SK-N-SH (cell line): ENCODE measurements around the gene EIF4G2. TPM values are rescaled to one million over a fixed set of nuclear protein-coding genes. Genes with fewer than 3 reads are reported as not detected.

Source experiments
- CTCF ChIA-PET: fragments of 300-600, 350-600 bp; formaldehyde crosslinking; extraction: SDS; loops from one replicate; lab custom pipeline; 2021; lab: Yijun Ruan, JAX
- POLR2A ChIA-PET: fragments of 350-600 bp; sonication (Branson Sonifier 250); formaldehyde crosslinking; extraction: SDS; loops from one replicate; lab custom pipeline; 2020; ENCODE audit warnings: antibody characterized with exemption, inconsistent platforms; lab: Yijun Ruan, JAX
- DNase-seq: peaks from one replicate; pipeline ENCODE4 v3.0.0; 2012
- H2AFZ ChIP-seq: fragments of 200-600 bp; sonication (generic); 2 replicates; pipeline ENCODE4 v1.8.1; 2016; ENCODE audit warnings: antibody characterized with exemption, mild to moderate bottlenecking, low read depth
- H3F3A ChIP-seq: fragments of 200-600 bp; sonication (generic); replicated peaks from 2 replicates; pipeline ENCODE3; 2016; ENCODE audit warnings: antibody characterized with exemption, mild to moderate bottlenecking; ENCODE audit not compliant: insufficient read depth
- H3K27ac ChIP-seq, 2 experiments: fragments of 200-500 bp in 1 of 2; fragments of 200-600 bp in 1 of 2; sonication (Bioruptor generic) in 1 of 2; sonication (generic), shearing (Covaris generic) in 1 of 2; 2 replicates each; pipeline versions ENCODE4 v1.5.1 to v1.6.1; 2014 to 2016; ENCODE audit warnings: low read depth in 2 of 2, inconsistent platforms in 1 of 2, low read length in 1 of 2, mild to moderate bottlenecking in 1 of 2, mixed read lengths in 1 of 2
- H3K27me3 ChIP-seq: fragments of 200-600 bp; sonication (generic), shearing (Covaris generic); 2 replicates; pipeline ENCODE4 v1.6.1; 2016; ENCODE audit warnings: mixed run types; ENCODE audit not compliant: insufficient read depth
- H3K36me3 ChIP-seq, 2 experiments: fragments of 200-500 bp in 1 of 2; fragments of 200-600 bp in 1 of 2; sonication (Bioruptor generic) in 1 of 2; sonication (generic) in 1 of 2; replicated peaks in 1 of 2; 2 replicates each; pipeline versions ENCODE3 to v1.5.1; 2014 to 2016; ENCODE audit warnings: low read length in 1 of 2, mild to moderate bottlenecking in 1 of 2; ENCODE audit not compliant: insufficient read depth in 2 of 2, control insufficient read depth in 1 of 2
- H3K4me1 ChIP-seq, 2 experiments: fragments of 200-500 bp in 1 of 2; fragments of 200-600 bp in 1 of 2; sonication (Bioruptor generic) in 1 of 2; sonication (generic), shearing (Covaris generic) in 1 of 2; 2 replicates each; pipeline versions ENCODE4 v1.5.1 to v1.6.1; 2014 to 2016; ENCODE audit warnings: low read depth in 1 of 2, low read length in 1 of 2, mixed run types in 1 of 2; ENCODE audit not compliant: insufficient read depth in 2 of 2, control insufficient read depth in 1 of 2
- H3K4me2 ChIP-seq: fragments of 200-600 bp; sonication (generic), shearing (Covaris generic); 2 replicates; pipeline ENCODE4 v1.6.1; 2017; ENCODE audit warnings: mixed run types
- H3K4me3 ChIP-seq, 2 experiments: fragments of 200-500 bp in 1 of 2; fragments of 200-600 bp in 1 of 2; sonication (Bioruptor generic) in 1 of 2; sonication (generic), shearing (Covaris generic) in 1 of 2; 2 replicates each; pipeline versions ENCODE4 v1.5.1 to v1.8.1; 2014 to 2016; ENCODE audit warnings: low read depth in 2 of 2, inconsistent platforms in 1 of 2, low read length in 1 of 2, mild to moderate bottlenecking in 1 of 2, mixed read lengths in 1 of 2, moderate library complexity in 1 of 2
- H3K79me2 ChIP-seq: fragments of 200-600 bp; sonication (generic); 2 replicates; pipeline ENCODE4 v1.8.1; 2017; ENCODE audit warnings: mild to moderate bottlenecking; ENCODE audit not compliant: insufficient read depth
- H3K9ac ChIP-seq: fragments of 200-600 bp; sonication (generic); 2 replicates; pipeline ENCODE4 v1.6.1; 2017; ENCODE audit warnings: mixed run types
- H3K9me2 ChIP-seq: fragments of 200-600 bp; sonication (generic); 2 replicates; pipeline ENCODE4 v1.6.1; 2017; ENCODE audit warnings: mixed run types
- H3K9me3 ChIP-seq: fragments of 200-600 bp; sonication (generic); 2 replicates; pipeline ENCODE4 v1.6.1; 2017; ENCODE audit warnings: mixed run types, mild to moderate bottlenecking, moderate library complexity
- H4K20me1 ChIP-seq: fragments of 200-600 bp; sonication (generic); 2 replicates; pipeline ENCODE4 v1.6.1; 2017; ENCODE audit warnings: mild to moderate bottlenecking, mixed run types; ENCODE audit not compliant: insufficient read depth
- CHD2 ChIP-seq: fragments of 150-350 bp; IDR thresholded peaks from 2 replicates; pipeline ENCODE4 v1.6.1; 2018; ENCODE audit warnings: low read length; ENCODE audit not compliant: partially characterized antibody
- CTCF ChIP-seq: fragments of 200-600 bp; sonication (generic); IDR thresholded peaks from 2 replicates; pipeline ENCODE4 v1.6.1; 2017; ENCODE audit warnings: antibody characterized with exemption, mild to moderate bottlenecking, moderate library complexity
- ELF1 ChIP-seq: IDR thresholded peaks from 2 replicates; pipeline ENCODE4 v1.4.0; 2012
- EZH2phosphoT487 ChIP-seq: fragments of 200-600 bp; sonication (generic); IDR thresholded peaks from 2 replicates; pipeline ENCODE4 v1.6.1; 2017; ENCODE audit warnings: low read depth, mixed run types, mild to moderate bottlenecking, antibody characterized with exemption, moderate library complexity, borderline replicate concordance
- FOXM1 ChIP-seq: IDR thresholded peaks from 2 replicates; pipeline ENCODE4 v1.4.0; 2012; ENCODE audit warnings: low read depth, mild to moderate bottlenecking
- GATA2 ChIP-seq: sonication (generic); formaldehyde crosslinking; IDR thresholded peaks from 2 replicates; pipeline ENCODE4 v1.5.0; 2020; ENCODE audit warnings: mild to moderate bottlenecking, missing genetic modification reagents
- JUND ChIP-seq: IDR thresholded peaks from 2 replicates; pipeline ENCODE4 v1.4.0; 2012
- MEF2A ChIP-seq: IDR thresholded peaks from 2 replicates; pipeline ENCODE4 v1.4.0; 2012; ENCODE audit warnings: low read depth, borderline replicate concordance
- MXI1 ChIP-seq: IDR thresholded peaks from 2 replicates; pipeline ENCODE4 v1.6.1; 2012; ENCODE audit warnings: mild to moderate bottlenecking, low read depth, low read length, improper control_type of control experiment
- NFIC ChIP-seq: IDR thresholded peaks from 2 replicates; pipeline ENCODE4 v1.4.0; 2012; ENCODE audit warnings: borderline replicate concordance
- NRF1 ChIP-seq: IDR thresholded peaks from 2 replicates; pipeline ENCODE4 v1.6.1; 2012; ENCODE audit warnings: low read depth, mild to moderate bottlenecking, low read length
- POLR2AphosphoS5 ChIP-seq: IDR thresholded peaks from 2 replicates; pipeline ENCODE4 v1.6.1; 2012; ENCODE audit warnings: low read depth, low read length
- RAD21 ChIP-seq: IDR thresholded peaks from 2 replicates; pipeline ENCODE4 v1.6.1; 2012; ENCODE audit warnings: mild to moderate bottlenecking, low read length
- RXRA ChIP-seq: IDR thresholded peaks from 2 replicates; pipeline ENCODE4 v1.4.0; 2012; ENCODE audit warnings: low read depth, mild to moderate bottlenecking, borderline replicate concordance
- SIN3A ChIP-seq: IDR thresholded peaks from 2 replicates; pipeline ENCODE4 v1.6.1; 2012; ENCODE audit warnings: low read depth, mild to moderate bottlenecking, low read length, moderate library complexity, borderline replicate concordance
- SMC3 ChIP-seq: IDR thresholded peaks from 2 replicates; pipeline ENCODE4 v1.6.1; 2012; ENCODE audit warnings: low read depth, low read length, improper control_type of control experiment
- TEAD4 ChIP-seq: IDR thresholded peaks from 2 replicates; pipeline ENCODE4 v1.4.0; 2012; ENCODE audit warnings: mild to moderate bottlenecking, borderline replicate concordance; ENCODE audit not compliant: insufficient read depth
- YY1 ChIP-seq: IDR thresholded peaks from 2 replicates; pipeline ENCODE4 v1.4.0; 2012; ENCODE audit warnings: low read depth, mild to moderate bottlenecking
- WGBS: methylation state at CpG from one replicate; pipeline ENCODE4 v1.1.6; 2017; ENCODE audit warnings: low lambda C conversion rate; 5-methylcytosine and 5-hydroxymethylcytosine counted together
- polyA plus RNA-seq, 3 experiments: library from polyadenylated mRNA; depleted of rRNA; stranded (reverse); fragments of >200 nt; gene quantifications; 2 replicates each; pipeline ENCODE4 v1.2.3, GENCODE V29; 2012
- TF ChIP-seq, protein P1 (sequence below): IDR thresholded peaks from 2 replicates; pipeline ENCODE4 v1.4.0; 2012; ENCODE audit warnings: low read depth
- TF ChIP-seq, protein P2 (sequence below): IDR thresholded peaks from 2 replicates; pipeline ENCODE4 v1.4.0; 2012; ENCODE audit warnings: low read depth, borderline replicate concordance

Gene EIF4G2
- polyA plus RNA-seq, 1 of the 3 experiments (the other 2 are of a cell fraction): 298 TPM

DNA sequence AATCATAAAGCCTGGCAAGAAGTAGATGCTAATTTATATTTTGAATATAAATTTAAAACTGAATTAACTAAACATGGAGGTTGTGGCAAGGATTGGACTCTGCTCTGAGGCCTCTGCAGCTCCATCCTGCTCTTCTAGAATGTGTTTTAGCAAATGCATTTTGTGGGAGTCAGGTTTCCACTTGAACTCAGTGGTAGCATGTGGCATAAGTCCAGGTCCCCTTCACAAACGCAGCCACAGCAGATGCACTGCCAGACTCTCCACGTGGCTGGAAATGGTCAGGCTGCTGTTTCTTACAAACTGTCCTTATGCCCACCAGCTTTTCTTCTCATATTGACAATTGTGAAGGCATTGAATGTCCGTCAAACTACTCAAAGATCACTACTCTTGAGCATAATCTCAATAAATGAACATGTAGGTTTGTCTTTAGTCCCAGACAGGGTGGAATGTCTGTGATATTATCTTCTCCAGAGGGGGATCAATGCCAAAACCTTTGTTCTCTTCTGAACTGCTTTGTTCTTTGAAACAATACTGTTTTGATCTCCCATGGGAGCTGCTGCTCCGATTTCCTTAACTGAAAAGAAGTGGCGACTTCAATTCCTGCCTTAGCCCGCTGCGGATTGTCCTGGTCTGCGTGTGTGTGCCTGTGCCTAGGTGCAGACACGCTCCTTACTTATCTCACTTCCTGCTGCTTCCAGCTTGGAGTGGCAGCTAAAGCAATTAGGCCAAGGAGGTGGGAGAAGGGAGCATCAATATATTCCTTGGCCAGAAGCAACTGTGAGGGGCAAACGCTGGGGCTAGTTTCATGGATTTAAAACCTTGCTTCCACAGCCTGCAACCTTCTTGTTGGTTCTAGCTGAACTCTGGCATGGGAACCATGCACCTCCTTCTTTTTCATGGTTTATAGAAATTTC is 24.2 kb downstream of the EIF4G2 start:
- Histone ChIP-seq H3K27me3 (no peaks in the 10 kb centered on the region), H3K9ac (no peak overlapping the region), H3K4me1 (peaks cover 8 to 14% of the 10 kb centered on the region in 2 experiments; a peak in 3 of 4 replicates), H4K20me1 (no peaks in the 10 kb centered on the region), H3K36me3 (peaks cover 5 to 6% of the 10 kb centered on the region in 2 experiments), H2AFZ (no peak overlapping the region), H3K4me3 (no peak overlapping the region), H3K4me2 (no peak overlapping the region), H3K9me3 (no peaks in the 10 kb centered on the region), H3F3A (peaks cover 4% of the 10 kb centered on the region), H3K27ac (peak overlapping the region; percentile 12 to 56; a peak in 3 of 4 replicates)
- ChIA-PET POLR2A (interaction anchor here (1.4 to 2.3 kb wide), 2 partner anchors 8 to 24 kb away, joined by 5 to 10 read pairs; partner anchors contain the start of gene EIF4G2), CTCF (interaction anchor here (0.5 to 3.3 kb wide), 12 partner anchors 8 to 256 kb away, joined by 3 to 26 read pairs (median 3); partner anchors contain the start of gene CTR9)
- WGBS: 74% methylated on average over 10 of the region's 10 CpGs
- peak; percentile 37 for DNase-seq
- TF ChIP-seq, protein P1, sequence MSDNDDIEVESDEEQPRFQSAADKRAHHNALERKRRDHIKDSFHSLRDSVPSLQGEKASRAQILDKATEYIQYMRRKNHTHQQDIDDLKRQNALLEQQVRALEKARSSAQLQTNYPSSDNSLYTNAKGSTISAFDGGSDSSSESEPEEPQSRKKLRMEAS: no peak
- TF ChIP-seq NFIC (0 out of 2 replicates have a peak, but pooled peaks have one; percentile 24), MEF2A (no peak), SIN3A (no peak), MXI1 (peak; percentile 71; the same call in 1 of the 2 replicates)
- TF ChIP-seq, all 33 proteins: peak for 2
- no peaks in the 10 kb centered on the region for H3K79me2 ChIP-seq
- H3K9me2 ChIP-seq: no peaks in the 10 kb centered on the region

DNA sequence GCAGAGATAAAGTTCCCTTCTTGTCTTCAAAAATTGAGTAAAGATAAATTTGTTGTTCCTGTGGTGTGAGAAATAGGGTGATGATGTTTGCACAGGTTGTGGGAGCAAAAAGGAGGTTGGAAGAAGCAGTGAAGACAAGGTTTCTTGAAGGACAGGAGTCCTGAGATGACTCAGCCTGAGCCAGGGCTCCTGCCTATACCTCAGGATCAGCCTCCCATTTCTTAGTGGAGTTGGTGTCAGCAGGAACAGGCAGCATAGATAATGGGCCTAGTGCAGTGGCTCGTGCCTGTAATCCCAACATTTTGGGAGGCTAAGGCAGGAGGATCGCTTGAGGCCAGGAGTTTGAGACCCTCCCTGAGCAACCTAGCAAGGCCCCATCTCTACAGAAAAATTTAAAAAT is 28.7 kb downstream of the EIF4G2 start:
- Histone ChIP-seq H2AFZ (no peak overlapping the region), H3F3A (peaks cover 33% of the 10 kb centered on the region), H3K9me3 (no peaks in the 10 kb centered on the region), H3K27me3 (no peaks in the 10 kb centered on the region), H3K36me3 (peaks cover 25 to 28% of the 10 kb centered on the region in 2 experiments), H3K79me2 (no peaks in the 10 kb centered on the region), H3K27ac (peak overlapping the region in 1 of 2 experiments; percentile 95; a peak in 1 of 4 replicates), H4K20me1 (no peaks in the 10 kb centered on the region), H3K9ac (no peak overlapping the region), H3K4me1 (peaks cover 21 to 36% of the 10 kb centered on the region in 2 experiments; a peak in 3 of 4 replicates), H3K4me3 (no peak overlapping the region), H3K4me2 (no peak overlapping the region), H3K9me2 (no peaks in the 10 kb centered on the region)
- 100% methylated on average over 2 of the region's 2 CpGs for WGBS
- ChIA-PET POLR2A (no interaction called here), CTCF (interaction anchor here (2.2 to 2.5 kb wide), 2 partner anchors 10 to 13 kb away, joined by 18 to 22 read pairs; no protein-coding TSS in a partner anchor)
- DNase-seq: no peak
- no peak for TF ChIP-seq POLR2AphosphoS5
- TF ChIP-seq YY1: no peak
- no peak for TF ChIP-seq MXI1
- no peak for TF ChIP-seq SIN3A
- TF ChIP-seq JUND: no peak
- TF ChIP-seq FOXM1: no peak
- no peak for TF ChIP-seq GATA2 (CRISPR knock-in tag)
- no peak for TF ChIP-seq ELF1
- TF ChIP-seq TEAD4: no peak
- TF ChIP-seq CTCF: no peak
- no peak for TF ChIP-seq NRF1
- TF ChIP-seq, protein P1: no peak
- TF ChIP-seq, protein P2, sequence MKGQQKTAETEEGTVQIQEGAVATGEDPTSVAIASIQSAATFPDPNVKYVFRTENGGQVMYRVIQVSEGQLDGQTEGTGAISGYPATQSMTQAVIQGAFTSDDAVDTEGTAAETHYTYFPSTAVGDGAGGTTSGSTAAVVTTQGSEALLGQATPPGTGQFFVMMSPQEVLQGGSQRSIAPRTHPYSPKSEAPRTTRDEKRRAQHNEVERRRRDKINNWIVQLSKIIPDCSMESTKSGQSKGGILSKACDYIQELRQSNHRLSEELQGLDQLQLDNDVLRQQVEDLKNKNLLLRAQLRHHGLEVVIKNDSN: no peak
- TF ChIP-seq RXRA: no peak
- no peak for TF ChIP-seq SMC3
- TF ChIP-seq EZH2phosphoT487: no peak
- no peak for TF ChIP-seq CHD2
- TF ChIP-seq RAD21: no peak
